ENCODE measurements around the gene CCDC3. TPM values are rescaled to one million over a fixed set of nuclear protein-coding genes. Genes with fewer than 3 reads are reported as not detected.

Gene CCDC3
- total and polyA plus RNA-seq, 2 of the 4 experiments (the other 2 are of a cell fraction): 0.29 to 0.36 TPM

DNA sequence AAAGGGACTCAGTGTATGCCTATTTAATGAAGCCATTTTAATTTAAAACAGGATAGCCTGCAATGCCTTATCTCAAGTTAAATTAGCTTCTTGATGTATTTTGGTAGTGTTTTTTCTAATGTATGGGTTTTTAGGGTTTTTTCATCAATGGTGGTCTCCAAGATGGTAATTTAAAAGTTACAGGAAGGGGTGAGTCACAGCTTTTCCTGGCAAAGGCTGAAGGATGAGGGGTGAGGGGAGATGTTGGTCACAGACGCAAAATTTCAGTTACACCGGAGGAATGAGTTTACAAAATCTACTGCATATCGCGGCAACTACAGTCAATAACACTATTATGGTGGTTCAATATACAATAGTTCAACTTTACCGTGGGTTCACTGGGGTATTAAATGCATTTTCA lies 31.6 kb downstream of the CCDC3 start:
- H4K91ac ChIP-seq (ENCODE audit: insufficient read depth, low read depth, low read length): no peak overlapping the region
- no peak overlapping the region for H4K8ac ChIP-seq (ENCODE audit: low read depth in 2 of 2, low read length in 2 of 2)
- no peak overlapping the region for H3K14ac ChIP-seq (replicated peaks; ENCODE audit: low read depth, low read length)
- no peak overlapping the region for H3K4me3 ChIP-seq (ENCODE audit: insufficient read depth, low read depth, low read length)
- H3K4me2 ChIP-seq (ENCODE audit: low read depth, low read length): no peak overlapping the region
- no peaks in the 10 kb centered on the region for H3K79me1 ChIP-seq (ENCODE audit: low read depth in 1 of 2, low read length in 2 of 2)
- intact Hi-C loops (cut with micrococcal nuclease) (no loop called here), dilution Hi-C loops (cut with HindIII; ENCODE audit: low sequenced_read_pairs, unreplicated experiment) (no loop called here), in situ Hi-C loops (cut with MboI; ENCODE audit: low sequenced_read_pairs) (no loop called here)
- H4K20me1 ChIP-seq (ENCODE audit: insufficient read depth, low read length): no peaks in the 10 kb centered on the region
- no peaks in the 10 kb centered on the region; the same call in 1 of the 2 replicates for H3K27me3 ChIP-seq (ENCODE audit: control insufficient read depth, insufficient read depth, low read length)
- ATAC-seq (ENCODE audit: low read depth): no peak
- H2AK9ac ChIP-seq (replicated peaks; ENCODE audit: low read depth, low read length, poor library complexity): no peak overlapping the region
- H2BK120ac ChIP-seq (ENCODE audit: low read depth, low read length): no peak overlapping the region
- no TSS peak for BruUV-seq (replicated peaks)
- peaks cover 2% of the 10 kb centered on the region; the same call in 1 of the 2 replicates for H3K4me1 ChIP-seq (ENCODE audit: control insufficient read depth, insufficient read depth, low read length)
- no peaks in the 10 kb centered on the region for H3K9me1 ChIP-seq (ENCODE audit: insufficient read depth, low read length)
- H3K9me3 ChIP-seq (ENCODE audit: control insufficient read depth, insufficient read depth, low read length): peaks cover 7% of the 10 kb centered on the region
- no peak overlapping the region for H3K9ac ChIP-seq (ENCODE audit: low read depth, low read length)
- no peak overlapping the region for H2AK5ac ChIP-seq (ENCODE audit: low read depth, low read length)
- no peak overlapping the region for H2BK5ac ChIP-seq (ENCODE audit: low read depth, low read length, poor library complexity, severe bottlenecking)
- H2BK15ac ChIP-seq (ENCODE audit: low read depth, low read length): no peak overlapping the region
- no peak overlapping the region for H2AFZ ChIP-seq (replicated peaks; ENCODE audit: low read length, poor library complexity)
- no peak for TF ChIP-seq MAFK (IDR thresholded peaks at IDR 0.05; ENCODE audit: low read depth, low read length)
- no peak for TF ChIP-seq MXI1 (IDR thresholded peaks at IDR 0.05; ENCODE audit: borderline replicate concordance, low read depth, low read length)
- TF ChIP-seq FOS (IDR thresholded peaks at IDR 0.05; ENCODE audit: low read depth, low read length): no peak
- no peak for TF ChIP-seq CEBPB (IDR thresholded peaks at IDR 0.05; ENCODE audit: low read depth, low read length)
- TF ChIP-seq NFE2L2 (IDR thresholded peaks at IDR 0.05; ENCODE audit: low read depth, low read length): no peak
- TF ChIP-seq POLR2A (IDR thresholded peaks at IDR 0.05; ENCODE audit: low read depth, low read length): no peak
- TF ChIP-seq, protein P1, sequence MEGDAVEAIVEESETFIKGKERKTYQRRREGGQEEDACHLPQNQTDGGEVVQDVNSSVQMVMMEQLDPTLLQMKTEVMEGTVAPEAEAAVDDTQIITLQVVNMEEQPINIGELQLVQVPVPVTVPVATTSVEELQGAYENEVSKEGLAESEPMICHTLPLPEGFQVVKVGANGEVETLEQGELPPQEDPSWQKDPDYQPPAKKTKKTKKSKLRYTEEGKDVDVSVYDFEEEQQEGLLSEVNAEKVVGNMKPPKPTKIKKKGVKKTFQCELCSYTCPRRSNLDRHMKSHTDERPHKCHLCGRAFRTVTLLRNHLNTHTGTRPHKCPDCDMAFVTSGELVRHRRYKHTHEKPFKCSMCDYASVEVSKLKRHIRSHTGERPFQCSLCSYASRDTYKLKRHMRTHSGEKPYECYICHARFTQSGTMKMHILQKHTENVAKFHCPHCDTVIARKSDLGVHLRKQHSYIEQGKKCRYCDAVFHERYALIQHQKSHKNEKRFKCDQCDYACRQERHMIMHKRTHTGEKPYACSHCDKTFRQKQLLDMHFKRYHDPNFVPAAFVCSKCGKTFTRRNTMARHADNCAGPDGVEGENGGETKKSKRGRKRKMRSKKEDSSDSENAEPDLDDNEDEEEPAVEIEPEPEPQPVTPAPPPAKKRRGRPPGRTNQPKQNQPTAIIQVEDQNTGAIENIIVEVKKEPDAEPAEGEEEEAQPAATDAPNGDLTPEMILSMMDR (conservative IDR thresholded peaks at IDR 0.05; ENCODE audit: low read depth, low read length): no peak
- TF ChIP-seq, protein P2, sequence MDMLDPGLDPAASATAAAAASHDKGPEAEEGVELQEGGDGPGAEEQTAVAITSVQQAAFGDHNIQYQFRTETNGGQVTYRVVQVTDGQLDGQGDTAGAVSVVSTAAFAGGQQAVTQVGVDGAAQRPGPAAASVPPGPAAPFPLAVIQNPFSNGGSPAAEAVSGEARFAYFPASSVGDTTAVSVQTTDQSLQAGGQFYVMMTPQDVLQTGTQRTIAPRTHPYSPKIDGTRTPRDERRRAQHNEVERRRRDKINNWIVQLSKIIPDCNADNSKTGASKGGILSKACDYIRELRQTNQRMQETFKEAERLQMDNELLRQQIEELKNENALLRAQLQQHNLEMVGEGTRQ (IDR thresholded peaks at IDR 0.05; ENCODE audit: low read depth, low read length): no peak
- TF ChIP-seq CHD1 (IDR thresholded peaks at IDR 0.05; ENCODE audit: low read depth, low read length): no peak
- no peak for TF ChIP-seq SMC3 (IDR thresholded peaks at IDR 0.05; ENCODE audit: low read depth, low read length)
- TF ChIP-seq ELK1 (IDR thresholded peaks at IDR 0.05; ENCODE audit: borderline replicate concordance, low read depth, low read length): no peak
- TF ChIP-seq RFX5 (IDR thresholded peaks at IDR 0.05; ENCODE audit: low read depth, low read length): no peak
- TF ChIP-seq RAD21 (IDR thresholded peaks at IDR 0.05; ENCODE audit: low read length): no peak
- no peak for TF ChIP-seq BHLHE40 (IDR thresholded peaks at IDR 0.05; ENCODE audit: low read depth, low read length)
- ChIA-PET POLR2A (ENCODE audit: unreplicated experiment) (no interaction called here), CTCF (no interaction called here)
- no peak overlapping the region for H3K56ac ChIP-seq (ENCODE audit: extremely low read depth, insufficient read depth, low read length)
- H3K4ac ChIP-seq (ENCODE audit: low read depth, low read length): no peak overlapping the region
- no peak overlapping the region for H2BK20ac ChIP-seq (ENCODE audit: low read depth, low read length)
- no peaks in the 10 kb centered on the region for H3K36me3 ChIP-seq (ENCODE audit: control insufficient read depth, insufficient read depth, low read length)
- no peak for DNase-seq
- no peak overlapping the region for H3K23ac ChIP-seq (ENCODE audit: low read depth, low read length)
- no peak overlapping the region for H3K18ac ChIP-seq (ENCODE audit: low read depth, low read length)
- no CpG with 5 or more reads among the region's 5 CpGs for WGBS, 2 experiments (ENCODE audit: extremely low coverage in 2 of 2, insufficient read length in 1 of 2)
- H3K27ac ChIP-seq (ENCODE audit: insufficient read depth, low read length): no peak overlapping the region
- H4K5ac ChIP-seq (ENCODE audit: low read depth, low read length): no peak overlapping the region
